ENCODE measurements around the gene NFYC.
A peak's percentile ranks its signal among the peaks of the same experiment; 100 is the strongest.

NFYC gene

DNA sequence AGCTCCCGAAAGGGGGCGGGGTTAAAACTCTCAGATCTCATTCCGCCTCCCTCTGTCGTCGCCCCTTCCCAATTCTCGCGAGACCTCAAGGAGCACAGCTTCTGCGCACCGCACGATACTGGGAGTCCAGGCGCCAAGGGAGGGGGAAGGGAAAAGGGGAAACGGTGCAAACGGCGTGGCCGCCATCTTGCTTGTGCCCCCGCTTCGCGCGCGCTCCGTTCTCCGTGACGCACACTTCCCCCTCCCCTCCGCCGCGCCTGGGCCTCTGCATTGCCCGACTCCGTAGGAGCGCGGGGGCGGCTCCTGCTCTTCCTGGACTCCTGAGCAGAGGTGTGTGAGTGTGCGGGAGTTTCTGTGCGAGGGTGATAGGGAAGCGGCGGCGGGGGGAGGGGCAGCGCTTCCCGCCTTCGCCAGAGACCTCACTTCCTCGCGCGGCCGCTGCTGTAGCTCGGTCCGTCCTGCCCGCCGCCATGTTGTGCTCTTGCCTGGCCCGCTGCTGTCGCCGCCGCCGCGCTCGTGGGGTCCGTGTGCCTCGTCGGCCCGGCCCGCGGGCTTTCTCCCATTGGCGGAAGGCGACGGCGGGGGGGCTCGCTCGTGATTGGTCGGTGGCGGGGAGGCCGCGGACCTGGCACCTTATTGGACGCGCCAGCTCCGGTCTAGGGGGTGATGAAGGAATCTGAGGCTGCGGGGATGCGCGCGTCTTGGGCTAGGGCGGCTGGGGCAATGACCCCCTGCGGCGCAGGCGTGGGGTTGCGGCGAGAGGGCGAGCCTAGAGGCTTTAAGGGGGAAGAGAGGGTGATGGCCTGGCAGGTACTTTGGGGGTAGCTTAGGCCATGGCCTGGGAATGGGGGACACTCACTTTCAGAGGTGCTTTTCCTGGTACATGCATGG lies at the start of gene NFYC:
Gene NFYC (plus strand): TSS at position 167 of the 891 bp plus-strand sequence. CDS start 47,140 bp downstream, outside the sequence.
- DNase-seq, result peak; percentile 98

DNA sequence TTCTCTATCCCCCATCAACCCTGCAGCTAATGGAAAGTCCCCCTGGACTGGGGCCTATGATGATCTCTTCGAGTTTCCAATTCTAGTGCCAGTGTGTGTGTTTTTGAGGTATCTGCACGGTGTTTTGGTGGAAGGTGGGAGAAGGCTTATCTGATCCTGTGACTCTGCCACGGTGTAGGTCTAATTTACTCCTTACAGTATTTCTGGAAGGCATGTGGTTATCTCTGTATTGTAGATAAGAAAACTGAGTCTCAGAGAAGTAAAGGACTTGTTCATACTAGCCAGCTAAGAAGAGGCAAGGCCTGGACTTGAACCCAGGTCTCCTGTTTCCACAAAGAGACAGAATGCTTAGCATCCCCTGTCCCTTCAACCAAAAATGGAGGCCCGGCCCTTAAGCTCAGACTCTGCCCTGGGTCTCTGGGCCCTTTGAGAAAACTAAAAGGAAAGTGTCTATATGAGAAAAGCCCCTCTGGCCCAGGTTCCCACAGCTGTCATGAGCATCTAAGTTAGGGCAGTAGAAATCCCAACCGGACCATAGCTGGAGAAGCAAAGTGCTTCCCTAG lies 46.3 kb upstream of the NFYC start:
- no peak for DNase-seq

DNA sequence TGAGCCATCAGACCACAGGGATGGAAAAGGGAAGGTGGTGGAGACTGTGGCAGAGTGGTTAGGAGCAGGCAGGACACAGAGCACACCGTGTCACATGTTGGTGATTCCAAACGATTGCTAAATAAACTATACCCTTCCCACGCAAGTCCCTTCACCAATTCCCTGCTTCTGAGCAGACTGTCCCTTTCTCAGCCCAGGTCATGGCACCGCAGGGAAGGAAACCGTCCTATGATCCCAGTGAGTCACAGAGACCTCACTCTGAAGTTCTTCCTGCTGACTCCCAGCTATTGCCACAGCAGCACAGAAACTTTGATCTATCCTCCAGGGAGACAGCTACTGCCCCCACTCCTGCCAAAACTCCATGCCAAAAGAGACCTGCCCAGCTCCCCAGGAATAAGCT lies 45.2 kb upstream of the NFYC start:
- DNase-seq, result peak; percentile 51

DNA sequence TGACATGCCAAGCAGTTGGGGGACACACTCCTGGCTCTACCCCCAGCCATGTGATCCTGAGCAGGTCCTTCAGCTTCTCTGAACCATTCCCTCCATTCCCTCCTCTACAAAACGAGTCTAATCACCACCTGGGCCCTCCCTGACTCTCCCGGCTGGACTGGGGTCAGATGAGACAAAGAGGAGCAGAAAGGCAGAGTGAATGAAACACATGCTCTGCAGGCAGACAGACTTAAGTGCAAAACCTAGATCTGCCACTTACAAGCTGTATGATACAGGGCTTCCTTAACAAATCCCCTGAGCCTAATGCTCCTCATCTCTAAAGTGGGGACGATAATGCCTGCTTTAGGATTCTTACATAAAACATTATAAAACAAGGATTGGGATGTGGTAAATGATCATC lies 43.3 kb upstream of the NFYC start:
- DNase-seq, result no peak

DNA sequence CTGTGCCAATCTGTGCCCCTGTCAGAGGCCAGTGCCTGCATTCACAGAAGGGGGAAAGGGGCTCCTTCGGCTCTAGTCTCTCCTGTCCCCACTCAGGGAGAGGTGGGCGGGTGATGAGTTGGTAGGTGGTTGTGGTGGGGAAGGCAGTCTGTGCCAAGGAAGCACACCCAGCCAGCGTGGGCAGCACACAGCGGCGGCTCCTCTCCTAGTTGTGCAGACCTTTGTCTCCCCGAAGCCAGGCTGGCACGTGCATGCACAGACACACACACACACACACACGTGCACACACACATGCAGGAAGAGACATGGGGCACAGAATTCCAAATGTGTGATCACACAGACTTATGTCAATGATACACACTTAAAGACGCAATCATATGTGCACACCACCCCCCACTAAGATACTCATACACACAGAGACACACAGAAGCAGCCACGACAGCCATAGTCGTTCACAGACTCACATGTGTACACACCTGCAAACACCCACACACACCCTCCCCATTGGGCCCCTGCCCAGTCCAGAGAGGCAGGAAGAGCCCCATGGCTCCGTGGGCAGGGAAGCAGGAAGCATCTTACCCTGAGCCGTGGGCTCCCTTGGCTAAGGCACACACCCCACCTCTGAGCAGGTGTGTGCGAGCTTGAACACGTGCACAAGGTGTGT lies 42.4 kb upstream of the NFYC start:
- no peak for DNase-seq

DNA sequence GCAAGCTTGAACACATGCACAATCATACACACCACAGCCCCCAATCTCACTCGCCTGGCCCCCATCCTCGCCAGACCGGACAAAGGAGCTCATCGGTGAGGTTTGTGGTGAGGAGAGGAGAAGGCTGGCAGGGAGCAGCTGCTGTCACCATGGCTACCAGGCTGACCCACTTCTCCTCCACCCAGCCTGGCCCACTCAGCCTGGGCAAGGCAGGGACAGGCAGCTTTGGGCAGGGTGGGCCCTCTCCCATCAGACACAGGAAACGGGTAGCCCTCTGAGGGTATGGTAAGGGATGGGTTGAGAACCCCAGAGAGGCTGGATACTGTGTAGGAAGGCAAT lies 41.9 kb upstream of the NFYC start:
- DNase-seq, result no peak

DNA sequence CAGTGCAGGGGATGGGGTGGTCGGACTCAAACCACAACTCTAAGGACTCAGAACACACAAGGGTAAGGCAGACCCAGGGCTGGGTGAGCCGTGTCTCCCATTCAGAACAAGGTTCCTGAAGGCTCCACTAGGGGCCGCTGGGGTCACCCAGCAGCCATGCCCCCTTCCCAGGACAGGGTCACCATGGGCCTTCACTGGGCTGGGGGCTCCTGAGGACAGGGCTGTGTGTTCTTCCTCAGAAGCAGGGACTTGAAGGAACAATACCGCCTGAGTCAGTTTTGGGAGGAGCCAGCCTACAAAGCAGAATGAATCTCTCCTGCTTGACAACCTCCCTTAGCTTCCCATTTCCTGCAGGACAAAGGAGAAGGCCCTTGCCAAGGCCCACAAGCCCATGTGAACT lies 41.4 kb upstream of the NFYC start:
- no peak for DNase-seq

DNA sequence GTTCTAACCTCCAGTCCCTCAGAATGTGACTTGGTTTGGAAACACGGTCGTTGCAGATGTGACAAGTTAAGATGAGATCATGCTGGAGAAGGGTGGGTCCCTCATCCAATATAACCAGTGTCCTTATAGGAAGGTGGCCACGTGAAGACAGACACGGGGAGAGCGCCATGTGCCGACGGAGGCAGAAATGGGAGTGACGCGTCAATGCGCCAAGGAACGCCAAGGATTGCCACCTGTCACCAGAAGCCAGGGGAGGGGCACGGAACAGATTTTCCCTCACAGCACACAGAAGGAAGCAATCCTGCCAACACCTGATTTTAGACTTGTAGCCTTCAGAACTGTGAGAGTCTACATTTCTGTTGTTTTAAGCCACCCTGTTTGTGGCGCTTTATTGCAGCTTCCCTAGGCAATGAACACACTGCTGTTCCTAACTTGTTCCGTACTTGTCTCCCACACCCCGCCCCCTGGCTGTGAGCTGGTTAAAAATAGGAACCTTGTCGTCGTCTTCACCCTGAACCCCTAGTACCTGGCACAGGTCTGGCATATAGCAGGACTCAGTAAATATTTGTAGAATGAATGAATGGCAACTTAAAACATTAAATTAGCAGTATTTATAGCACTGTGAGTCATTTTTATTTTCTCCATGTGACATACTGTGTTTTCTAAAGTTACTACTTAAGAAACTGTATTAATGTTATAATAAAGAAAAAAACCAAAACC lies 40.2 kb upstream of the NFYC start:
- no peak for DNase-seq

DNA sequence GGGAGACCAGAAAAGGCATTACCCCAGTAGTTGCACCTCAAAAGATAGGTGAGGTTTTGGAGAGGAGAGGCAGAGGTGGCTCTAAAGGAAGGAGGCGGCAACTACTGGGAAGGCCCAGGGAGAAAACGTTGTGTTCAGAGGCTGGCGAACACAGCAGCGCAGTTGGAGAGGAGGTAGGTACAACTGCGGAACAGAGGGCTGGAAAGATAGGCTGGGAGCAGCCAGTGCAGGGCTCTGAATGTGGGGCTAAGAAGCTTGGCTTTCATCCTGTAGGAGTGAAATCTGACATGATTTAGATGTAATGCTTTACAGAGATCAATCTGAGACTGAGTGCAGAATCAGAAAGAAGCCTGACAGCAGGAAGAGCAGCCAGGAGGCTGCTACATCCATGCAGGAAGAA lies 39.0 kb upstream of the NFYC start:
- DNase-seq, result no peak

DNA sequence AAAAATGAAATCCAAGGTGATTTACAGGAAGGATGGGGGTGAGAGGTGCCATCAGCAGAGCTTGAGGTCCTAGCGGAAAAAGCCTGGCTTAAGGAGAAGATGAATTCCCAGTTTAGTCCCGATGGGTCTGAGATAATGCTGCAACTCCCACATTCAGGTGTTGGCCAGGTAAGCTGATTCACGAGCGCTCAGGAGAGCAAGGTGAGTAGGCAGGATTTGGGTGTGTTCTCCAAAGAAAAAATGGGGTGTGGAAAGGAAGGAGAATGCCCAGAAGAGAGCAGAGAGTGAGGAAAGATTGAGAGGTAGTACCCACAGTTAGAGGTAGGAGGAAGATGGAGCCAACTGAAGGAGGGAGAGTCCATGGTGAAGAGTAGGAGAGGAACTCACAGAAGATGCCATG lies 38.5 kb upstream of the NFYC start:
- no peak for DNase-seq

DNA sequence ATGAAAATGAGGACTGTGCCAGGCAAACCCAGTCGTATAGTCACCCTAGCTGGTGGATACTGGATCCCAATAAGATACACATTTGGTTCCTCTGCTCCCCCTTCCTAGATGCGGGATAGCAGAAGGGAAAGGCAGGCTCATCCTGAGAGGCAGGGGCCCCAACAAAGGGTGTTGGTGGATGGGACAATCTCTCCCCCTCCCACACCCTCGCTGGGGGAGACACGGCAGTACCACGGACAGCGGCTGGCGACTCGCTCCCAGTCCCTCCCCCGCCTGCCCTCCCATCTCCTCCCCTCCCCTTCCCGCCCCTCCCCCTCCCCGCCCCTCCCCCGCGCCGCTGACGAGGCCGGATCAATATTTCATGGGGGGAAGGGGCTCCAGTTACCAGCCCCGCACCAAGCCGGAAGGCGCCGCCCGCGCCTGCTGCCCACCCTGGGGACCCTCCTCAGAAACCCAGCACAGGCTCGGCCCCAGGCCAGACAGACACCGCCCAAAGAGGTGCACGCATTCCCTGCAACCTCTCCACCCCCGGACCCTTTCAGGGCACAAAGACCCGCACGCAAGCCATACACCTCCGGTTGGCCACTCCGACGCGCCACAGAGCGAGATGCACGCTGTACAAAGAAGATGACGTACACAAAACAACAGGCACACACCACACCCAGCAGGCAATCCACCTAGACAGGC lies 37.5 kb upstream of the NFYC start:
- no peak for DNase-seq

DNA sequence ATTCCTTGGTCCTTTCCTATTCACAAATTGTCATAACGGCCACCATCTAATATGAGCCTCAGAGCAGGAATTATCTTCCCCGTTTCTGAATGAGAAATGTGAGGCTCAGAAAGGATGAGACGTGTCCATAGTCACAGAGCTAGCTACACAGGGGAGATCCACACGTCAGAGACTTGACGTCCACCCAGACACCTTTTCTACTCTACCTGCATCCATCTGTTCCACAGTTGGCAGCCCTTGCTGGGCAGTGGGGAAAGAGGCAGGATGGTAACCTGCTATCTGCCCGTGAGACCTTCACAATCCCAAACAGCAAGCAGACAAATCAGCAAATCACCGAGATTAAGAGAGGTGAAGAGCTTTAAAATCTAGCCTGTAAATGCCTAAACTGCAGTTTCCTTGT lies 34.5 kb upstream of the NFYC start:
- no peak for DNase-seq

DNA sequence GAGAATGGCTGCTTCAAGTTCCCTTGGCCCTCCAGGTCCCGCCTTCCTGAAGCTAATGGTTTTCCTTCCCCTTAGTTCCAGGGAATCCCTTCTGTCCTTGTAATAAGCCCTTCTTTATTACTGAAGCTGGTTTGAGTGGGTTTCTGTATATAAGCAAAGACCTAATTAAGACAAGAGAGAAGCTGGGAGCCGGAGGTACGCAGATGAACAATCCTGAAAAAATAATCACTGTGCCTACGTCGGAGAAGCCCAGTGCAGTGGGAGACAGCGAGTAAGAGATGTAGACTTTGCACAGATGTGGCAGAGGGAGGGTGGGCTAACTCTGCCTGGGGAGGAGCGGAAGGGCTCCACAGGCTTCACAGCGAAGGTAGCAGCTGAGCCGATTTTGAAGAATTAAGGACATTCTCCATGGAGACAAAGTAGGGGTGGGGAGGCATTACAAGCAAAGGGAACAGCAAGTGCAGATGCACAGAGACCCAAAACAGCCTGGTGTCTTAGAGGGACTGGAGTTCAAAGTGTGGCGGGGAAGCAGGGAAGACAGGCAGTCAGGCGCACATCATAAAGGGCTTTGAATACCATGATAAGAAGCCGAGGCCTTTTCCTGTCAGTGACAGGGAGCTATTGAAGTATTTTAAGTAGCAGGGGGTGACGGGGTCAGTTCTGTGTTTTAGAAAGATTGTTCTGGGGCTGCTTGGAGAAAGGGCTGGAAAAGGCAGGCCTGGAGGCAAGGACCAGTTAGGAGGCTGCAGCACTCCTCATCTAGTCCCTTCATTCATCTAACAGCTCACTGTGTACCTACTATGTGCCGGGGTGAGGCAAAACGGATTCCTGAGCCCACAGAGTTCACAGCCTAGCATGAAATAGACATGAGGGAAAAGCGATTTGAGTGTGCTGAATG lies 32.5 kb upstream of the NFYC start:
- DNase-seq, result no peak

DNA sequence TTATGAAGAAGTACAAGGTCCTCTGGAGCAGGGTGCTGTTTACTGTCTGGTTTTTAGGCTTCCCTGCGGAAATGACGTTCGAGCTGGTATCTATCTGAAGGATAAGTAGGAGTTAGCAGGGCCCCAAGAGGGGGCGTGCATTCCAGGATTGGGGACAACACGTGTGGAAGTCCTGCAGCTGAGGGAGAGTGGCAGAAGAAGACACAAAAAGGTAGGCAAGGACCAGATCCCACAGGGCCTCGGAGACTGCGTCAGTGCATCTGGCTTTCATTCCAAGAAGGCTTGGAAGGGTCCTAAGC lies 31.9 kb upstream of the NFYC start:
- no peak for DNase-seq

DNA sequence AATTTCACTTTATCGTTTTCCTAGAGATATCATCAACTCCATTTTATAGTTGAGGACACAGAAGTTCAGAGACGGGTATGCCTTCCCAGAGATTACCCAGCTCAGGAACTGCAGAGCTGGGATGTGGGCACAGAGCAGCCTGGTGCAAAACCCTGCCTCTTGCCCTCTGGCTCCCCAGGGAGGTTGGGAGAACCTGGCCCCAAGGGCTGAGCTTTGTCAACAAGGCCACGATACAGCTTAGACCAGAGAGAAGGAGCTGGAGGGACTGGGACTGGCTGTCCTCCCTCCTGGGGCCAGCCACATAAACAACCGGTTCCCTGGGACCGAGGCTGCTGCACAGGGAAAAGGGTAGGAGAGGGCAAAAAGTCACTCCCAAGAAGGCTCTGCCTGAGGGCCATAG lies 29.8 kb upstream of the NFYC start:
- DNase-seq, result no peak

DNA sequence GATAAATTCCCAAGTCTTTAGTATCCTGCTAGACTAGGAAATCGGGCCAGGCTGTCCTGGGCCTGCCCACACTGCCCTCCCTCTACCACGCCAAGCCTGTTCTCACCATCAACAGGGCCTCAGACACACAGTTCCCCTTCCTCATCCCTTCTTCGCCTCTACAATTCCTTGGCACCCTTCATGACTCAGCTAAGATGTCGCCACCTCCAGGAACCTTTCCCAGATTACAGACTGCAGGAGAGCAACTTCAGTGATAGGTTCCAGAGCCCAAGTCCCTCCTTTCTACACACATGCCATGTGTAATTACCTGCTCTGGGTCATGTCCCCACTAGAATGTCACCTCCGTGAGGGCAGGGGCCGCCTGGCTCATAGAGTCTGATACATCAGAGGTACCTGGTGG lies 29.4 kb upstream of the NFYC start:
- DNase-seq, result peak; percentile 31

DNA sequence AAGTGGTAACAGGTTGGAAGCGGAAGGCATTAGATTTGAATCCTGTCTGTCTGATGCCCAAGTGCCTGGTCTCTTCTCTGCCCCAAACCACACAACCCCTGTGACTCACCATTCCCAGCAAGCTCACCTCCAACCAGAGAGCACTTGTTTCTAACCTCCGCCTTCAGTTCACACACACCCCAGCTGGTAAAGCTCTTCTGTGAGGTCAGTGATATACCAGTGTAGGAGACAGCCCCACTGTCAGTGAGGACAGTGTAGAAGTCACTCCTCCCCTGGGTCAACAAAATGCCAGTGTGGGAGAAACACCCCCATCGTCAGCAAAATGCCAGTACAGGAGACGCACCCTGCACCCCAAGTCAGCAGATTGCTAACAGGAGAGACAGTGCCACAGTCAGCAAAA lies 28.6 kb upstream of the NFYC start:
- DNase-seq, result peak; percentile 17

DNA sequence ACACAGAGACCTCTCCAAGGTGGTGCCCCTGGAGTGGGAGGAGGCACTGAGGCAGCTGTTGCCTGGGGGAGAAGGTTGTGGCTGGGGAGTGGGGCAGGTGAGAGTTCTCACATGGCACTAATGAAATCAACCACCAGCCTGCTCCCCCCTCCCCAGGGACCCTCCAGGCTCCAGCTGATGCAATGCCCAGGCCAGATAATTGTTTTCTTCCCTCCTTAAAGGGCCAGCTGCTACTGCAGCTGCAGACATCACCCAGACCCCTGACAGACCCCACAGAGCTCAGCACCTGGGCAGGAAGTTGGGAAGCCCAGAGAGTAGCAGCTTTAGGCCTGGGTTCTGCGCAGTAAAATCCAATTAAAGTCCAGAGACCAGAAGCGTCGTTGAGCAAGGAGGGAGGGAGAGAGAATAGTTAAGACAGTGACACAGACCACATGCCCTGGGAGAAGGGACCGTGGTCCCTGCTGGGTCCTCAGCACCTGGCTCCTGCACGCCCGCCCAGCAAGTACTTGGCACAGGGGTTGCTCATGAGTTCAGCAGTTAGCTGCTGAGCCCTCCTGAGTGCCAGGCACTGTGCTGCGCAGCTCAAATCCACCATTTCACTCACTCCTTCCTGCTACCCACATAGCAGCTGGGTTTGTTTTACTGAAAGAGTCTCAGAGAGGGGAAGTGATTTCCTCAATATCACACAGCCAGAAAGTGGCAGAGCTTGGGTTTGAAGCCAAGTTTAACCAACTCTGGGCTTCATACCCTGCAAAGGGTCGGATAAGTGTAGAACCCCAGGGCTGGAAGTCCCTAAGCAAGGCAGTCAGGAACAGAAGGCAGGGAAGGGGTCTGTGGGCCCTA lies 28.0 kb upstream of the NFYC start:
- DNase-seq, result no peak

DNA sequence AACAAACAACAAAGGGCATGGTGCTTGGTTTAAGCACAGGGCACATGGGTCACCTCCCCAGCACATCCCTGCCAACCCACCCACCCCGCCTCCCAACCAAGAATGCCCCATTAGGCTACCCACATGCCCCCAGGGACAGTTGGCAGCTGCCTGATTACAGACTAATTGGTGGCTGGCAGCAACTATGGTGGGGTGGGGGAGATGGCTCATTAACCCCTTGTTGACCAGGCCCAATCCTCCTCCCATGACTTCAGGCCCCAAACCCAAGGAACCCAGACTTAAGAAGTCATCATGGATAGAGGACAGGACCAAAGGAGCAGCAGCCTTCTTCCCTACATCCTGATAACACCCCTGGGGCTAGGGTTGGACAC lies 27.4 kb upstream of the NFYC start:
- no peak for DNase-seq

DNA sequence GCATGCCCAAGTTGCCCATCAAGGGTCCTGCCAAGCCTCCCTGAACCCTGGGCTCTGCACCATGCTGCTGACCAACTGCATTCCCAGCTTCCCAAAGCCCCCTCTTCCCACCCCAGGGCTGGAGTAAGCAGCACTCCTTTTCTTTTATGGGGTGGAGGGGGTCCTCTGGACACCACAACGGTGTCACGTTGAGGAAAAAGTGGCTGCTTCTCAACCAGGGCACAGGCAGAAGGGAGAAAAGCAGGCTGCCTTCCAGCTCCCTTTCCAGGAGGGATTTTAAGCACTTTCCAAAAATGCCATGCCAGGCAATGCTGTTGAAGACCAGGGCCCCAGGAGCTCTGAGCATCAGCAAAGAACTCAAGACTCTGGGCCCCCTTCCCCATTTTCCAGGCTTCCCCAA lies 26.7 kb upstream of the NFYC start:
- no peak for DNase-seq
